Stimulated activated CD8-positive, alpha-beta memory T cell treated with anti-CD3 and anti-CD28 coated beads, Interleukin-2, amount 100 ng/mL, for 1 hour (primary cell): Measurements from ENCODE around the gene MRE11.
"Not testable (repeated sequence)": the region's sequence is repeated elsewhere in the genome, so short reads cannot be mapped to it uniquely, and the experiment has no call there.

Experiments used
- DNase-seq, 2 donors: peaks; one replicate each; pipeline ENCODE4 v3.0.0-alpha.2; 2020; ENCODE audit warnings: low read depth in 2 of 2

The MRE11 gene

GRCh38 chr11:94424011-94424410 is 69.6 kb downstream of the MRE11 start:
- no peak for DNase-seq

GRCh38 chr11:94423507-94423906 is 70.1 kb downstream of the MRE11 start:
- no peak for DNase-seq

- DNase-seq, result no peak
These were observed 75.4 kb downstream of the MRE11 start for GRCh38 chr11:94418123-94418765.

- DNase-seq, result no peak
These were observed 76.2 kb downstream of the MRE11 start for GRCh38 chr11:94417386-94417987.

GRCh38 chr11:94405062-94405833 is 88.4 kb downstream of the MRE11 start:
- no peak for DNase-seq

GRCh38 chr11:94402355-94402754 is 91.3 kb downstream of the MRE11 start:
- DNase-seq, result no peak

GRCh38 chr11:94401773-94402265 is 91.8 kb downstream of the MRE11 start:
- no peak for DNase-seq

GRCh38 chr11:94400839-94401772 is 92.5 kb downstream of the MRE11 start, which contains the start of gene GPR83:
GPR83 (minus strand) TSS chr11:94401419; CDS start chr11:94401247, 172 bp downstream.
- no peak for DNase-seq

GRCh38 chr11:94400457-94400838 is 93.2 kb downstream of the MRE11 start:
- DNase-seq, result no peak

- DNase-seq, result no peak
These were observed 93.6 kb downstream of the MRE11 start for GRCh38 chr11:94400050-94400449.

GRCh38 chr11:94398101-94398500 is 95.5 kb downstream of the MRE11 start:
- DNase-seq, result no peak

GRCh38 chr11:94396282-94396681 is 97.4 kb downstream of the MRE11 start:
- DNase-seq, result no peak

- DNase-seq, result not testable (repeated sequence)
These were observed 101.7 kb downstream of the MRE11 start for GRCh38 chr11:94391937-94392336.

- no peak for DNase-seq
These were observed 114.0 kb downstream of the MRE11 start for GRCh38 chr11:94379613-94380012.

- no peak for DNase-seq
These were observed 116.8 kb downstream of the MRE11 start for GRCh38 chr11:94376841-94377240.

GRCh38 chr11:94370576-94370975 is 123.1 kb downstream of the MRE11 start:
- not testable (repeated sequence) for DNase-seq
